RWPE1 (cell line): ENCODE measurements around the gene FAM228B.
"Not testable (repeated sequence)": the region's sequence is repeated elsewhere in the genome, so short reads cannot be mapped to it uniquely, and the experiment has no call there.

Experiments used
- CTCF ChIA-PET: fragments of 350-600 bp; sonication (Branson Sonifier 250); formaldehyde crosslinking; extraction: SDS; loops from one replicate; lab custom pipeline; 2021; lab: Yijun Ruan, JAX
- POLR2A ChIA-PET: fragments of 400-600 bp; formaldehyde crosslinking; extraction: SDS; loops from one replicate; lab custom pipeline; 2020; ENCODE audit warnings: antibody characterized with exemption; ENCODE audit not compliant: low non-redundant PET; lab: Yijun Ruan, JAX
- DNase-seq: peaks from one replicate; pipeline ENCODE4 v3.0.0; 2012; ENCODE audit warnings: low spot score
- H3K27ac ChIP-seq: fragments of 450-650 bp; 2 replicates; pipeline ENCODE4 v1.5.1; 2017
- TF ChIP-seq, protein P1 (sequence below): fragments of 450-650 bp; conservative IDR thresholded peaks from 2 replicates; pipeline ENCODE4 v1.5.1; 2017; ENCODE audit warnings: low read depth, mild to moderate bottlenecking

The FAM228B gene

GRCh38 chr2:24190503-24190902 is 67.2 kb downstream of the FAM228B start:
- no peak for DNase-seq
- TF ChIP-seq, protein P1, sequence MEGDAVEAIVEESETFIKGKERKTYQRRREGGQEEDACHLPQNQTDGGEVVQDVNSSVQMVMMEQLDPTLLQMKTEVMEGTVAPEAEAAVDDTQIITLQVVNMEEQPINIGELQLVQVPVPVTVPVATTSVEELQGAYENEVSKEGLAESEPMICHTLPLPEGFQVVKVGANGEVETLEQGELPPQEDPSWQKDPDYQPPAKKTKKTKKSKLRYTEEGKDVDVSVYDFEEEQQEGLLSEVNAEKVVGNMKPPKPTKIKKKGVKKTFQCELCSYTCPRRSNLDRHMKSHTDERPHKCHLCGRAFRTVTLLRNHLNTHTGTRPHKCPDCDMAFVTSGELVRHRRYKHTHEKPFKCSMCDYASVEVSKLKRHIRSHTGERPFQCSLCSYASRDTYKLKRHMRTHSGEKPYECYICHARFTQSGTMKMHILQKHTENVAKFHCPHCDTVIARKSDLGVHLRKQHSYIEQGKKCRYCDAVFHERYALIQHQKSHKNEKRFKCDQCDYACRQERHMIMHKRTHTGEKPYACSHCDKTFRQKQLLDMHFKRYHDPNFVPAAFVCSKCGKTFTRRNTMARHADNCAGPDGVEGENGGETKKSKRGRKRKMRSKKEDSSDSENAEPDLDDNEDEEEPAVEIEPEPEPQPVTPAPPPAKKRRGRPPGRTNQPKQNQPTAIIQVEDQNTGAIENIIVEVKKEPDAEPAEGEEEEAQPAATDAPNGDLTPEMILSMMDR = no peak
- no peak overlapping the region for H3K27ac ChIP-seq
- ChIA-PET POLR2A (no interaction called here), CTCF (interaction anchor here (0.6 kb wide), 1 partner anchor 109 kb away, joined by 3 read pairs; no protein-coding TSS in a partner anchor)

DNA sequence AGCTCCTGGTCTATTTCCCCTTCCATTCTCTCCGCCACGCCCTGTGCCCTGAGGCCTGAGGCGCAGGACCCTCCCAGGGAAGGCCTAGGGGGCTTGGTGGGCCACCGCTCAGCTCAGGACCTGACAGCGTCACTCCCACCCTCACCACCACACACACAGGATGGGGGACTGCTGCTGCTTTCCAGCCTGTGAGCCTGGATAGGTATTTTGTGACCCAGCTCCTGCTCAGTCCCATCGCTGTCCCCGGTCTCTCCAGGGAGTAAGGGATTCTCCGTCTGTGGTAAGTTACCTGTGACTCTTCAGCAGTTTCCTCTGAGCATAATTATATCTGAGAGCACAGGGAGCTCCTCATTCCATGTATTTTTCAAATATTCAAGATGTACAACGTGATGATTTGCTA is 67.9 kb downstream of the FAM228B start:
- TF ChIP-seq, protein P1 = no peak
- ChIA-PET CTCF (interaction anchor here (1.0 kb wide), 1 partner anchor 107 kb away, joined by 3 read pairs; the partner anchor contains the start of gene TP53I3), POLR2A (no interaction called here)
- no peak overlapping the region for H3K27ac ChIP-seq
- no peak for DNase-seq

- POLR2A ChIA-PET = no interaction called here
- no peak for DNase-seq
- CTCF ChIA-PET = interaction anchor here (0.6 to 1.0 kb wide), 2 partner anchors 38 to 108 kb away, joined by 3 read pairs; partner anchors contain the start of gene TP53I3
- TF ChIP-seq, protein P1 = no peak
- no peak overlapping the region for H3K27ac ChIP-seq
Observed at GRCh38 chr2:24191848-24192247, 68.6 kb downstream of the FAM228B start.

- CTCF ChIA-PET, H3K27ac ChIP-seq, DNase-seq, POLR2A ChIA-PET: not testable (repeated sequence)
Observed at GRCh38 chr2:24197213-24197612, 73.9 kb downstream of the FAM228B start.

DNA sequence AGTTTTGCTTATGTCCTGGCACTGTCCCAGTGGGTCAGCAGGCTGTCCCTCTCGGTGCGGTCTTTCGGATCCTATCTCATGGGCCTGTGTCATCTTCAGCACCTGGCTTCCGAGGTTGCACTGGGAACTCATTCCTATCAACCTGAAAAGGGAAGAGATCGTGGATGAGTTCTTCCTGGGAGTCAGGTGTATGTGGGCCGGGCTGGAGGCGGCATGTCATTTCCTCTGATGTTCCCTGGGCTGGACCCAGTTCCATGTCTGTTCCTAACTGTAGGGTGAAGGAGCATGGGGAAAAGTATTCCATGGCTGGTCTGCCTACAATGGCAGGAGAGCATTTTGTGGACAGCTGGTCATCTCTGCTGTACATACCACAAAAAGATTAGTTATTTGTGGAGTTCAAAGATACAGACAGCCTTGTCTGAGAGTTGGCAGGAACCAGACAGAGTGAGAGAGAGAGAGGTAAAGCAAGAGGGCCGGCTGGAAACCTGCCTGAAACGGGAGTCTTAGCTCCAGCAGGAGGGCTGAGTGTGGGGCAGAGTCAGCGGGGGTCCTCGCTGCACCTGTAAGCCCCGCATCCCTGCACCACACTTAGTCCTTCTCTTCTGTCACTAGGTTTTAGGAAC is 76.8 kb downstream of the FAM228B start:
- ChIA-PET POLR2A (no interaction called here), CTCF (no interaction called here)
- TF ChIP-seq, protein P1 = no peak

GRCh38 chr2:24200799-24201198 is 77.5 kb downstream of the FAM228B start:
- ChIA-PET POLR2A (interaction anchor here (0.6 kb wide), 1 partner anchor 117 kb away, joined by 3 read pairs; no protein-coding TSS in a partner anchor), CTCF (no interaction called here)
- TF ChIP-seq, protein P1 = no peak
- no peak for DNase-seq
- no peak overlapping the region for H3K27ac ChIP-seq

More for the DNA sequence above, 76.8 kb downstream of the FAM228B start:
- H3K27ac ChIP-seq = no peak overlapping the region
- no peak for DNase-seq
